ENCODE data around the gene PFKP.

DNA sequence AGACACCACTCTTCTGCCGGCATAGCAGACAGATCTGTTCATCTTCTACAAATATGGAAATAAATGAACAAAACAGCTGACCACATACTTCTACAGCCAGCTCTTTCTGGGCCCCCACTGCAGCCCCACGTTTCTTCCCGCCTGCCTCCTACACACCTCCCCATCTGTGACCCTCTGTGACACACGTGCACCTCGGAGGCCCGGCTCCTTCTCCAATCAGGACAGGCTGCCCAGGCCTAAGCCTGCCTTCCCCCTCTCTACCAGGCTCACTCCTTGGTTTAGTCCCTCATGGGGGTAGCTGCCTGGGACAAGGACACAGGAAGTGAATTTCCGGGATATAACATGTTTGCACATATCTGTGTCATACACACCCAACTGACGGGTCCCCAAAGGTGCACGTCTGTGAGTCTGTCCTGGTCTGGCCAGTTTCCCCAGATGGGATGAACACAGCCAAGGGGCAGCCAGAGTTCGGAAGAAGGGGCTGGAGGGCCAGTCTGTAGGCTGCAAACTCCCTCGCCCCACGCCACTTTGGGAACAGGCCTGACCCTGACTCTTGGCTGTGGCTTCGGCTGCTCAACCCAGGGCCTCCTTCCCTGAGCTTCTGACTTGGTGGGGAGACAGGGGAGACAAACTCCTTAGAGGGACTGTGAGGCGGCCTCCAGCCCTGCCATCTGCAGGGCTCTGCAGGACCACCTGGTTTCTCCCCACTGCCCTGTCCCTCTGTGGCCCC lies 75.0 kb downstream of the PFKP start:
- TF ChIP-seq, protein P1, sequence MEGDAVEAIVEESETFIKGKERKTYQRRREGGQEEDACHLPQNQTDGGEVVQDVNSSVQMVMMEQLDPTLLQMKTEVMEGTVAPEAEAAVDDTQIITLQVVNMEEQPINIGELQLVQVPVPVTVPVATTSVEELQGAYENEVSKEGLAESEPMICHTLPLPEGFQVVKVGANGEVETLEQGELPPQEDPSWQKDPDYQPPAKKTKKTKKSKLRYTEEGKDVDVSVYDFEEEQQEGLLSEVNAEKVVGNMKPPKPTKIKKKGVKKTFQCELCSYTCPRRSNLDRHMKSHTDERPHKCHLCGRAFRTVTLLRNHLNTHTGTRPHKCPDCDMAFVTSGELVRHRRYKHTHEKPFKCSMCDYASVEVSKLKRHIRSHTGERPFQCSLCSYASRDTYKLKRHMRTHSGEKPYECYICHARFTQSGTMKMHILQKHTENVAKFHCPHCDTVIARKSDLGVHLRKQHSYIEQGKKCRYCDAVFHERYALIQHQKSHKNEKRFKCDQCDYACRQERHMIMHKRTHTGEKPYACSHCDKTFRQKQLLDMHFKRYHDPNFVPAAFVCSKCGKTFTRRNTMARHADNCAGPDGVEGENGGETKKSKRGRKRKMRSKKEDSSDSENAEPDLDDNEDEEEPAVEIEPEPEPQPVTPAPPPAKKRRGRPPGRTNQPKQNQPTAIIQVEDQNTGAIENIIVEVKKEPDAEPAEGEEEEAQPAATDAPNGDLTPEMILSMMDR (IDR thresholded peaks at IDR 0.05), result no peak
- no peak for TF ChIP-seq POLR2A (IDR thresholded peaks at IDR 0.05)
